ENCODE results near the gene FGF9.

The FGF9 gene

GRCh38 chr13:21730186-21730880, 59.5 kb downstream of the FGF9 start:
- Histone ChIP-seq H3K27me3 (ENCODE audit: control insufficient read depth, insufficient read depth, low read length) (peaks cover 3% of the 10 kb centered on the region), H3K36me3 (ENCODE audit: control insufficient read depth, insufficient read depth, low read length) (no peaks in the 10 kb centered on the region), H3K4me1 (ENCODE audit: control insufficient read depth, insufficient read depth, low read length) (no peaks in the 10 kb centered on the region), H3K4me3 (ENCODE audit: low read depth, low read length) (no peak overlapping the region), H3K9ac (ENCODE audit: low read depth, low read length) (no peak overlapping the region), H3K9me3 (ENCODE audit: control insufficient read depth, insufficient read depth, low read length) (no peaks in the 10 kb centered on the region)

- Histone ChIP-seq H3K4me1 (ENCODE audit: control insufficient read depth, insufficient read depth, low read length) (no peaks in the 10 kb centered on the region), H3K9me3 (ENCODE audit: control insufficient read depth, insufficient read depth, low read length) (no peaks in the 10 kb centered on the region), H3K36me3 (ENCODE audit: control insufficient read depth, insufficient read depth, low read length) (no peaks in the 10 kb centered on the region), H3K9ac (ENCODE audit: low read depth, low read length) (no peak overlapping the region), H3K4me3 (ENCODE audit: low read depth, low read length) (no peak overlapping the region), H3K27me3 (ENCODE audit: control insufficient read depth, insufficient read depth, low read length) (peaks cover 3% of the 10 kb centered on the region)
Observed at GRCh38 chr13:21733475-21734263, 62.8 kb downstream of the FGF9 start.

GRCh38 chr13:21734961-21735360, 64.1 kb downstream of the FGF9 start:
- Histone ChIP-seq H3K9ac (ENCODE audit: low read depth, low read length) (no peak overlapping the region), H3K27me3 (ENCODE audit: control insufficient read depth, insufficient read depth, low read length) (peaks cover 3% of the 10 kb centered on the region), H3K36me3 (ENCODE audit: control insufficient read depth, insufficient read depth, low read length) (no peaks in the 10 kb centered on the region), H3K4me1 (ENCODE audit: control insufficient read depth, insufficient read depth, low read length) (no peaks in the 10 kb centered on the region), H3K4me3 (ENCODE audit: low read depth, low read length) (no peak overlapping the region), H3K9me3 (ENCODE audit: control insufficient read depth, insufficient read depth, low read length) (no peaks in the 10 kb centered on the region)

GRCh38 chr13:21735701-21736401, 65.0 kb downstream of the FGF9 start:
- H3K9ac ChIP-seq (ENCODE audit: low read depth, low read length) = no peak overlapping the region

GRCh38 chr13:21736926-21737325, 66.1 kb downstream of the FGF9 start:
- Histone ChIP-seq H3K4me1 (ENCODE audit: control insufficient read depth, insufficient read depth, low read length) (no peaks in the 10 kb centered on the region), H3K27me3 (ENCODE audit: control insufficient read depth, insufficient read depth, low read length) (peaks cover 3% of the 10 kb centered on the region), H3K9me3 (ENCODE audit: control insufficient read depth, insufficient read depth, low read length) (no peaks in the 10 kb centered on the region), H3K4me3 (ENCODE audit: low read depth, low read length) (no peak overlapping the region), H3K9ac (ENCODE audit: low read depth, low read length) (no peak overlapping the region), H3K36me3 (ENCODE audit: control insufficient read depth, insufficient read depth, low read length) (no peaks in the 10 kb centered on the region)

More at GRCh38 chr13:21735701-21736401, 65.0 kb downstream of the FGF9 start:
- no peak overlapping the region for H3K4me3 ChIP-seq (ENCODE audit: low read depth, low read length)
- no peaks in the 10 kb centered on the region for H3K36me3 ChIP-seq (ENCODE audit: control insufficient read depth, insufficient read depth, low read length)
- peaks cover 3% of the 10 kb centered on the region for H3K27me3 ChIP-seq (ENCODE audit: control insufficient read depth, insufficient read depth, low read length)
- no peaks in the 10 kb centered on the region for H3K4me1 ChIP-seq (ENCODE audit: control insufficient read depth, insufficient read depth, low read length)
- no peaks in the 10 kb centered on the region for H3K9me3 ChIP-seq (ENCODE audit: control insufficient read depth, insufficient read depth, low read length)

- no peaks in the 10 kb centered on the region for H3K4me1 ChIP-seq (ENCODE audit: control insufficient read depth, insufficient read depth, low read length)
- no peak overlapping the region for H3K9ac ChIP-seq (ENCODE audit: low read depth, low read length)
- no peaks in the 10 kb centered on the region for H3K9me3 ChIP-seq (ENCODE audit: control insufficient read depth, insufficient read depth, low read length)
- no peak overlapping the region for H3K4me3 ChIP-seq (ENCODE audit: low read depth, low read length)
- no peaks in the 10 kb centered on the region for H3K36me3 ChIP-seq (ENCODE audit: control insufficient read depth, insufficient read depth, low read length)
- no peaks in the 10 kb centered on the region for H3K27me3 ChIP-seq (ENCODE audit: control insufficient read depth, insufficient read depth, low read length)
Observed at GRCh38 chr13:21738630-21739029, 67.8 kb downstream of the FGF9 start.

GRCh38 chr13:21739771-21740170, 68.9 kb downstream of the FGF9 start:
- H3K4me1 ChIP-seq (ENCODE audit: control insufficient read depth, insufficient read depth, low read length) = no peaks in the 10 kb centered on the region
- H3K9ac ChIP-seq (ENCODE audit: low read depth, low read length) = no peak overlapping the region

GRCh38 chr13:21741396-21741979, 70.6 kb downstream of the FGF9 start:
- no peak overlapping the region for H3K4me3 ChIP-seq (ENCODE audit: low read depth, low read length)
- no peaks in the 10 kb centered on the region for H3K9me3 ChIP-seq (ENCODE audit: control insufficient read depth, insufficient read depth, low read length)
- no peaks in the 10 kb centered on the region for H3K27me3 ChIP-seq (ENCODE audit: control insufficient read depth, insufficient read depth, low read length)
- no peaks in the 10 kb centered on the region for H3K4me1 ChIP-seq (ENCODE audit: control insufficient read depth, insufficient read depth, low read length)
- H3K36me3 ChIP-seq (ENCODE audit: control insufficient read depth, insufficient read depth, low read length) = no peaks in the 10 kb centered on the region
- H3K9ac ChIP-seq (ENCODE audit: low read depth, low read length) = no peak overlapping the region

More at GRCh38 chr13:21739771-21740170, 68.9 kb downstream of the FGF9 start:
- Histone ChIP-seq H3K36me3 (ENCODE audit: control insufficient read depth, insufficient read depth, low read length) (no peaks in the 10 kb centered on the region), H3K27me3 (ENCODE audit: control insufficient read depth, insufficient read depth, low read length) (no peaks in the 10 kb centered on the region), H3K4me3 (ENCODE audit: low read depth, low read length) (no peak overlapping the region), H3K9me3 (ENCODE audit: control insufficient read depth, insufficient read depth, low read length) (no peaks in the 10 kb centered on the region)

- Histone ChIP-seq H3K36me3 (ENCODE audit: control insufficient read depth, insufficient read depth, low read length) (no peaks in the 10 kb centered on the region), H3K9ac (ENCODE audit: low read depth, low read length) (no peak overlapping the region), H3K4me1 (ENCODE audit: control insufficient read depth, insufficient read depth, low read length) (no peaks in the 10 kb centered on the region), H3K4me3 (ENCODE audit: low read depth, low read length) (no peak overlapping the region), H3K9me3 (ENCODE audit: control insufficient read depth, insufficient read depth, low read length) (no peaks in the 10 kb centered on the region), H3K27me3 (ENCODE audit: control insufficient read depth, insufficient read depth, low read length) (no peaks in the 10 kb centered on the region)
Observed at GRCh38 chr13:21742096-21742495, 71.2 kb downstream of the FGF9 start.

GRCh38 chr13:21744149-21744548, 73.3 kb downstream of the FGF9 start:
- H3K27me3 ChIP-seq (ENCODE audit: control insufficient read depth, insufficient read depth, low read length) = no peaks in the 10 kb centered on the region
- no peaks in the 10 kb centered on the region for H3K9me3 ChIP-seq (ENCODE audit: control insufficient read depth, insufficient read depth, low read length)
- no peaks in the 10 kb centered on the region for H3K36me3 ChIP-seq (ENCODE audit: control insufficient read depth, insufficient read depth, low read length)
- H3K4me3 ChIP-seq (ENCODE audit: low read depth, low read length) = no peak overlapping the region
- H3K4me1 ChIP-seq (ENCODE audit: control insufficient read depth, insufficient read depth, low read length) = no peaks in the 10 kb centered on the region
- no peak overlapping the region for H3K9ac ChIP-seq (ENCODE audit: low read depth, low read length)

- Histone ChIP-seq H3K9ac (ENCODE audit: low read depth, low read length) (no peak overlapping the region), H3K9me3 (ENCODE audit: control insufficient read depth, insufficient read depth, low read length) (no peaks in the 10 kb centered on the region), H3K27me3 (ENCODE audit: control insufficient read depth, insufficient read depth, low read length) (no peaks in the 10 kb centered on the region), H3K4me1 (ENCODE audit: control insufficient read depth, insufficient read depth, low read length) (no peaks in the 10 kb centered on the region), H3K36me3 (ENCODE audit: control insufficient read depth, insufficient read depth, low read length) (no peaks in the 10 kb centered on the region), H3K4me3 (ENCODE audit: low read depth, low read length) (no peak overlapping the region)
Observed at GRCh38 chr13:21745307-21745706, 74.4 kb downstream of the FGF9 start.
